Measurements from ENCODE around the gene PITX2. TPM values are rescaled to one million over a fixed set of nuclear protein-coding genes. Genes with fewer than 3 reads are reported as not detected.
"Not testable (repeated sequence)": the region's sequence is repeated elsewhere in the genome, so short reads cannot be mapped to it uniquely, and the experiment has no call there.

PITX2 gene
- total RNA-seq, 1 donor from 2014 or later: 1.0 TPM

DNA sequence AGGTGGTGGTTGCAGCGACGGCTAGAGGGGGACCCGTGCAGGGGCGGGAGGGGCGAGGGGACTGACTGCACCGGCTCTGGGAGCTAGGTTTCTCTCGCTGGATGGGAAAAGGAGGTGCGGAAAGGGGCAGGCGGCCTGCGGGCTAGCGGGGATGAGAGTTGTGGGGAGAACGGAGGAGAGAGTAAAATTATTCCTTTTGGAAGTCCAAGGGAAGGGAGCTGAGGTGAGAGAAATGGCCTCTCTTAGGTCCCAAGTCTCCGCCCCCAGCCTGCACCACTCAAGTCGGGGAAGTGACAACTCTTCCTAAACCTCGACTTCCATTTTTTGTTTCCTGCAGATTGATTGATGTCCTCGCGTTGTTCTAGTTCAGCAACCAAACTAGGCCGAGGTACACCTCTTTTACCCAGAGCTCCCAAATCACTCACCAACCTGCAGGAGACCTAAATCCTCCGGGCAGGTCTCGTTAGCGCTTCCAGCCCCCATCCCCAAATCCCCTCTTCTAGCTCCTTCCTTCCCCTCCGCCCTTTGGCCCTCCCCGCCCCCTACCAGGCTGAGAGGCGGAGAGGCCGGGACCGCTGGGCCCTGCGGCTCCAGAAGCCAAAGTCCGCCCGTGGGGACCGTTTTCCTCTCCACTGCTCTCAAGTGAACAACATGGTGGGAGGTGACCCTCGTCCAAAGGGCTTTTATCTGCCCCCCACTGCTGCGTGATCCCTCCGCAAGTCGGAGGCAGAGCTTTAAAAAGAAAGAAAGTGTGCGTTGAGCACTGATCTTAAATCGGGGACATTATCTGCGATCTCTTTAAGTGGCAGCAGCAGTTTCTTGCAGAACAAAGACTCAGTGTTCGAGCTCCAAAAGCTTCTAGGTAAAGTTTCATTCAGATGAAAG, 7.3 kb downstream of the PITX2 start:
- intact Hi-C loops (cut with DNase I): no loop called here
- DNase-seq (ENCODE audit: low spot score): no peak

DNA sequence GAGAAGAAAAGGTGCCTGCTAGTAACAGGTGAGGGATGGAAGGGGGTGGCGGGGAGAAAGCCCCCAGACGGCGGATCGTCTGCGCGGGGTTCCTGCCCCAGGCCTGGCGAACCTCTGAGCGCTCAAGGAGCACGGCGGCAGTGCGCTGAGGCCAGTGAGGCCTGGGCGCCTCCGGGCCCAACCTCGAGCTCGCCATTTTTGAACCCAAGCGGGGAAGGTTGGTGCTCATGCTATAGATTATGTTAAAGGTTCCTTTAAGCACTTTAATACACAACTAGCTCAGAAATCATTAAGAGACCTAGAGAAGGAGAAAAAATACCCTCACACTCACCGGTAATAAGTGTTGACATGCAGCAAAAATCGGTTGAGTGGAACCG, 7.9 kb downstream of the PITX2 start:
- intact Hi-C loops (cut with DNase I): no loop called here
- no peak for DNase-seq (ENCODE audit: low spot score)

DNA sequence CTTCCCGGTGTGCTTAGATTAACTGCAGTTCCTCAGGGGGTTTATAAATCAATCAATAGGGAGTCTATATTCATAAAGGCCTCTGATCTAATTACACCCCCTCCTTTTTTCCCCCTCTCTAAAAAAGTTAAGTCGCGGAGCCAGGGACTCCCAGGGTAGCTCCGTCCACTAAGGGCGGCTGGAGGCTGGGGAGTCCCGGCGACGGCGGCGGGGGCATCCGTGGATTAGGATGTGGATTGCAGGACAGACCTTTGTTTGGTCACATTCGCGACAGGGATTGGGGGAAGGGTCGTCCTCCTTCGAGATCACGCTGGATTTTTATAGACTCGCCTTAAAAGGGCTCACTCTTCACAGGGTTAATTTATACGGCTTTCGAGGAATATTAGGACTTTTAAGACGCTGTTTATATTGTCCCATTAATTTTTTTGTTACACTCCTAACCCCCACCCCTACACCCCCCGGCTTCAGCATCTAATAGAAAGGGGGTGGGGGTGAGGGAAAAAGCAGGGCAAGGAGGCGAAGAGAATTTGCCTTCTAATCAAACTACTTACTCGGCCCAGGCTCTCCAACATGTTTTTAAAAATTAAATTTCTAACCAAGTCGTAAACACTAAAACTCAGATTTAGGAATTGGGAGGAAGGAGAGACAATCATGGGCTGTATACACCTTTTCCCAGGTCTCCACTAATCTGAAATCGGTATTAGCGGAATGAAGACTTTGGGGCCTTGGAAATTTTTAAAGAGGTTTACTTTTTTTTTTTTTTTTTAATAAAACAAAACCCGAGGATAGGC, 8.5 kb downstream of the PITX2 start:
- intact Hi-C loops (cut with DNase I): no loop called here
- no peak for DNase-seq (ENCODE audit: low spot score)

DNA sequence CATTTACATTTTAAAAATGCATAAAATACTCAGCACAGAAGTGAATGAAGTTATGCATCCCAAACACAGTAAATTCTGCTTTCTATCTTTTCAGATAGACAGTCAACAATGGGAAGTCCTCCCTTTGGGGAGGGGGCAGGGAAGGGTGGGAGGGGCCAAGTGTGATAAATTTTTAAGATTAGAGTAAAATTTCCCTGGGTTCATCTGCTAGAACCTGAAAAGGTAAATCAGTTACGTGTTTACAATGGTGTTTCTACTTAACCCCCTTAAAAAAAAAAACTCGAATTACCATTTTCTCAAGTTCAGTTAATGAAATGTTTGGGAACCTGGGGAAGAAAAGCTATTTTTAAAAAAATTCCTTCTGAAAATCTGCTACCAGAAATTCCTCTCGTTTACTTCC, 9.1 kb downstream of the PITX2 start:
- intact Hi-C loops (cut with DNase I): no loop called here
- DNase-seq (ENCODE audit: low spot score): no peak

DNA sequence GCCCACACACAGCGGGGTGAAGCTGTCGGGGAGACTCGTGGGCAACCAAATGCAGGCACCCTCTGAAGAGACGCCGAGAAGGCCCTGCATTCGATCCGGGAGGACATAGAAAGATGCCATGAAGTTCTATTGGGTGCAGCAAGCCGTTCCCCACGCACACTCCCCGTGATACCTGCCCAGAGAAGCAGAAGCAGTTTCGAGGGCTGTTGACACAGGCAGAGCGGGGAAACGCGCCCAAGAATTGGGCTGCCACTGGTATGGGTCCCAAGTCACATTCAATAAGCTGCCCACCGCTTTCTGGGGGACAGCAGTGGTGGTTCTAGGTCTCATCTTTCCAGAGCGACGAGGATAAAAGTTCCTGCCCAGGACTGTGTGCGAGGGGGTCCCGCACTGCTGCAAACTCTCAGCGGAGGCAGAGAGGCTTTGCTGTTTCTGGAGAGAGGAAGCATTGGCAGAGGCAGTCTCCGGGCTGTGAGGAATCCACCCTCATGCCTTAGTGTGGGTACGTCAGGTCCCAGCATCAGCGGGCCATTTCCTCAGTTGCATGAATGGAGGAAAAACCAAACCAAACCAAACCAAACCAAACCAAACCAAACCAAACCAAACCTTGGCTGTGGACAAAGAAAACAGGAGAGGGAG, 10.1 kb downstream of the PITX2 start:
- intact Hi-C loops (cut with DNase I): no loop called here
- no peak for DNase-seq (ENCODE audit: low spot score)

DNA sequence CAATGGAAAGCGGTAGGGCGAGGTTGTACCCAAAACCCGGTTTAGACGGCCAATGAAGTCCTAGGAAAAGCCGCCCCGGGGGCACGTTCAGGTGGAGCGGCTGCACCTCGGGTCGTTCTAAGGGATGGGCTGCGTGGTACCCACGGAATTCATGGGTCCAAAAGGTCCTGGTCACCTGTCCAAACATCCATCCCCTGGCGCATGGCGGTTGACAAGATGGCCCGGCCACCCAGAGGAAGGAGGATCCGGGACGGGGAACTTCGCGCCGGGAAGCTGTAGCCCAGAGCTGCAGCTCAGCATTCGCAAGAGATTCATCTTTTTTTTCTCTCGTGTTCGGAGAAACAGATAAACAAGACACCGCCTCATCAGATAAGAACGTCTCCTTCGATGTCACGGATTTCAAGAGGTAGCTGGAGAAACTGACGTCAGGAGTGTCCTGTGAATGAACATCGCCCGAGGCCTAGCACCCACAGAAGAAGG, 10.9 kb downstream of the PITX2 start:
- intact Hi-C loops (cut with DNase I): no loop called here
- no peak for DNase-seq (ENCODE audit: low spot score)

DNA sequence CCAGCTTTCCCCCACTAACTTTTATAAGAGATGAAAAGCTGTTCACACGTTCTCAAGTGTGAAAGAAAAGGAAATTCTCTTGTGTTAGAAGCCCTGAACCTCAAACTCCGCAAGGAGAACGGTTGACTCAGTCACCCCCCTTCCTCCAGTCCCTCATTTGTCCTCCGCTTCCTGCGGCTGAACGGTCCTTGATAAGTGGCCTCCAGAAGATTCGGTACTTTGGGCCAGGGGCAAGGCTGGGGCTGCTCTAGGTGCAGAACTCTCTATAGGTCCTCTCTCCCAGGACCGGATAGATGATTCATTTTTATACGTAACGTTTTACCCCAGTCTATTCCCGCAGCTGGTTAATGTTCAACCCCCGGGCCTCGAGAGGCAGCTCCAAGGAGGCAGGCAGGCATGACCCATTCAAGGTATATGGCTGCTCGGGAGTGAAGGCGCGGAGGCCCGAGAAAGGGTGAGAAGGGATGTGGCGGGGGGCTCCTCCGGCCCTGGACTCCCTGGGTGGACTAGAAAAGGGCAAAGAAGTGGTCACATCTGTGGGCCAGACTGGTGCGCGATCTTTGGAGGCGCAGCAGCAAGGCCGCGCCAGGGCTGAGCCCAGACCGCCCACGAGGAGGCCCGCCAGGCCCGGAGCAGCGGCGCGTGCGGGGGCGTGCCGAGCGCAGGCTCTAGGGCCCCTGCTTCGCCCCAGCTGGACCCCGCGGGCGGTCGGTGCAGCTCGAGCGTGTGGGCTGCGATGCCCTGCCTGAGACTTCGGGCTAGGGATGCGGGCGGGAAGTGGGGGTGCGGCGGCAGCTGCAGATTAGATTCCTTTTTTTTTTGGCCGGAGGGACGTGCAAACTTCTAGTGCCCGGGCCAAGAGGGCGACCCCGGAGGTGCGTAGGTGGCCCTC, 11.7 kb downstream of the PITX2 start:
- intact Hi-C loops (cut with DNase I): no loop called here
- no peak for DNase-seq (ENCODE audit: low spot score)

DNA sequence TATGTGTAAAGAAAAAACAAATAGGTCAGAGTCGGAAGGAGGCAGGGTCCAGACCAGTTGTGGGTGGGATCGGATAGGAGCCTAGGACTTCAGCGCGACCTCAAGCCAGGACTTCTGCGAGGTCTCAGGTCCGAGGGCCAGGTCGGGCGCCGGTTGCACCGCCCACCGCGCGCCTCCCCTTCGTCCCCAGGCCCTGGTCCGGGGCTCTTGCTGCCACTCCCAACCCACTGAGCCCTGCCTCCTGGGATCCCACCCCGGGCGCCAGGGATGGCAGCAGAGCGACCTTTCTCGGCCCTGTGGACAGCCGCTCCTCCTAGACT, 12.3 kb downstream of the PITX2 start:
- DNase-seq (ENCODE audit: low spot score): no peak
- intact Hi-C loops (cut with DNase I): no loop called here

DNA sequence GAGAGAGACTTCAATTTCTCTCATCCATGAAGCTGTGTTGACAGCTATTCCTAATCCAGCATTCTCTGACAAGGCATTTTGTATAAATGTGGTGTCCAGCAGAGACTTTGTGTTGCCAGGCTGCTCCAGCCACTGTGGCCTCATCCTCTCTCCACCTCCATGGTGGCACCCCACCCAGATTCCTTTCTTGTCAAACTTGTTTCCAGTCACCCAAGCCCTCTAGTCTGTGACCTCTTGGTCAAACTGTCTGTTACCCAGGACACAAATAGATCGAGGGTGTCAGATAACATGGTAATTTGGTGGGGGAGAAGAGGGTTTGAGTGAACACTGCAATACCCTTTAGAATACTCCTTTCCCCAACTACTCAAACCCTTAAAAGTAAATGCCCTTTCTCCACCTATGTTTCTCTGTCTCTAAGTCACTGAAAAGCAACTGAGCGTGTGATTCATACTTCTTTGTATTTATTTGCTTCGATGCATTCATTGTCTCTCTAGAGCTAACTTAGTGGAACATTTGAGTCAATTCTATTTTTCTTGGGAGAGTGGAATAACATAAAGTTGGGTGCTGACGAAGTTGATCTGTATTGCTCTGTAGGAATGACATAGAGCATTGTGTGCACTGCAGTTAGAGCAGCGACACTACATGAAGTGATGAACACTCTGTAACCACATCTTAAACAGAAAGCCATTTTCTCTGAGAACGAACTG, 13.7 kb downstream of the PITX2 start:
- intact Hi-C loops (cut with DNase I): no loop called here

DNA sequence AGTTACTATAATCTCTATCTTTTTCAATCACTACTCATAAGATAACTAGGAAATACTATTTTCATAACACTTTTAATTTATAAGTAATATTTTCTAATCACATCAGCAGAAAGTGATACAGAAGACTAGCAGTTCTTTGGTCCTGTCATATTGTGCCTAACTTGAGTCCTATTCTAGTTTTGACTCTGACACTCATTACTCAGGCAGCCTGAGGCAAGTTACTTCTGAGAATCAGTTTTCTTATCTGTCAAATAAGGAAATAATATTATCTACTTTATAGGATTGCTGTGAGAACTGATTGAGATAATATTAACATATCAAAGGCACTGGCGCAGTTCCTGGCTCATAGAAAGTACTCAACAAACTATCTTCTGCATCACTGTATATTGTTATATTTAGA, 17.8 kb downstream of the PITX2 start:
- intact Hi-C loops (cut with DNase I): no loop called here
- no peak for DNase-seq (ENCODE audit: low spot score)

More for the DNA sequence above, 13.7 kb downstream of the PITX2 start:
- no peak for DNase-seq (ENCODE audit: low spot score)

DNA sequence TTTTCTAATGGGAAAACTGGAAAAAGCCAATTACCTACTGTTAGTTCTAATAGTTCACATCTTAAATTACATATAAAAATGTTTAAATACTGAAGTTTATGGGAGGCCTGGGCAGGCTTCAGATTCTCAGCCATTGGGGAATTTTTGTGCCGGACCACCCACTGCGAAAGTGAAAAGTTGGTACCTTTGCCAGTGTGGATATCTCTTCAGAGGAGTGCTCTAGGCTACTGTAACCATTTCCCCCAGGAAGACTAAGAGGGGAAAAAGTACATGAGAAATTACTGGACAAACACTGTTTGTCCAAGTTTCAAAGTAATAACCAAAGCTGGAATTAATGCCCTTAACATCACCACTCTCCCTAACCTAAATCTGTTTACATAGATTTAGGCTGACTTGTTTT, 20.8 kb downstream of the PITX2 start:
- intact Hi-C loops (cut with DNase I): no loop called here
- DNase-seq (ENCODE audit: low spot score): no peak

DNA sequence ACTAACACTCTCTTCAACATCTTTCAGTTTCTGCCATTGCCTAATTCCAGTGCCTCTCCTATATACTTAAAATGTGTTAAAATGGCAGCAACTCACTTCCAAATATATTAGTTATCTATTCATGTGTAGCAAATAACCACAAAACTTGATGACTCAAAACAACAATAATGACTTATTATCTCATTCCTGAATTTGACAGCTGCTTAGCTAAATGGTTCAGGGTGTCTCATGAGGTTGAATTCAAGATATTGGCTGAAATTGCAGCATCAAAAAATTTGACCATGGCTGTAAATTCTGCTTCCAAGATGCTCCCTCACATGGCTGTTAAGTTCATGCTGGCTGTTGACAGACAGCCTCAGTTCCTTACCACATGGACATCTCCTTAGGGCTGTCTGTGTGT, 25.3 kb downstream of the PITX2 start:
- DNase-seq (ENCODE audit: low spot score): no peak
- intact Hi-C loops (cut with DNase I): no loop called here

DNA sequence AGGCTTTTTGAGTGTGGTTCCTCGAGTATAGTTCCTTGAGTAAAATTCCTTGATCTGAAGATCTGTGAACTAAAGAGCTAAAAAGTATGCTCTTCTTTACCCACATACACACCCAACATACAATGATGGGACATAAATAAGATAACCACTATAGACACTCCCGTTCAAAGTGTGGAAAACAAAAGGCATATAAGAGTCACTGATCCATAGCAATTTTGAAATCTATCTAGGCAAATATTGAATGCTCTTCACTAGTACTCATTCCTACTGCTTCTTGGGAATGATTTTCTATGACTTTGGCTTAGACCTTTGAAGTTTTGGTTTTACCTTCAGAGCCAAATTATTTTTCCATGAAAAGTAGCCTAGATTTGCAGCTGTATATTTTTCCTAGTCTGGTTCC, 26.4 kb downstream of the PITX2 start:
- intact Hi-C loops (cut with DNase I): no loop called here
- DNase-seq (ENCODE audit: low spot score): no peak

DNA sequence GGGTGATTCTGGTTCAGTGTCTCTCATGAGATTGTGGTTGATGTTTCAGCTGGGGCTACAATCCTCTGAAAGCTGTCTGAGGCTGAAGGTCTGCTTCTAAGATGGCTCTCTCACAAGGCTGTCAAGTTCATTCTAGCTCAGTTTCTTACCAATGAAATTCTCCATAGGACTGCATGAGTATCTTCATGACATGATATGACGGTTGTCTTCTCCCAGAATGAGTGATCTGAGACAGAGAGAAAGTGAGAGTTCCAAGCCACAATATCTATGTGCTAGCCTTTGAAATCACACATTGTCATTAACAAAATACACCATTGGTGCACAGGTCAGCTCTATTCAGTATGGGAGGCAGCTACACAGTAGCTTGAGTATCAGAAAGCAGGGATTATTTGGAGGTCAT, 27.3 kb downstream of the PITX2 start:
- DNase-seq (ENCODE audit: low spot score): no peak
- intact Hi-C loops (cut with DNase I): no loop called here

DNA sequence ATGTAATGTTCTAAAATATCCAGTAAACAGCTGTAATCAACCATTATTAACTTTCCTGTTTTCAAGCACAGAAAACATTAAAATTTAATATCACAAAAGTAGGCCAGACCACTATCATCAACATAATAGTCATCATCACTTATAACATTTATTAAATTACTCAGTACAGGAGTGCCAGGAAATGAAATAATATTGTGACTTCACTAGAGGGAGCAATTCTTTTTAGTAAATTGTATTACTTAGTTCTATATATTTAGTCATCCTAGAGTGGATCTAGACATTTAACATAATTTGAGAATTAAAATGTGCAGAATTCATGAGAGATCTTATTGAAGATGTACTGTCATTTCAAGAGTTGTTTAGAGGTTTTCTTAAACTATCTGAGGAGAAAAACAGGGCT, 33.6 kb downstream of the PITX2 start:
- intact Hi-C loops (cut with DNase I): no loop called here

DNA sequence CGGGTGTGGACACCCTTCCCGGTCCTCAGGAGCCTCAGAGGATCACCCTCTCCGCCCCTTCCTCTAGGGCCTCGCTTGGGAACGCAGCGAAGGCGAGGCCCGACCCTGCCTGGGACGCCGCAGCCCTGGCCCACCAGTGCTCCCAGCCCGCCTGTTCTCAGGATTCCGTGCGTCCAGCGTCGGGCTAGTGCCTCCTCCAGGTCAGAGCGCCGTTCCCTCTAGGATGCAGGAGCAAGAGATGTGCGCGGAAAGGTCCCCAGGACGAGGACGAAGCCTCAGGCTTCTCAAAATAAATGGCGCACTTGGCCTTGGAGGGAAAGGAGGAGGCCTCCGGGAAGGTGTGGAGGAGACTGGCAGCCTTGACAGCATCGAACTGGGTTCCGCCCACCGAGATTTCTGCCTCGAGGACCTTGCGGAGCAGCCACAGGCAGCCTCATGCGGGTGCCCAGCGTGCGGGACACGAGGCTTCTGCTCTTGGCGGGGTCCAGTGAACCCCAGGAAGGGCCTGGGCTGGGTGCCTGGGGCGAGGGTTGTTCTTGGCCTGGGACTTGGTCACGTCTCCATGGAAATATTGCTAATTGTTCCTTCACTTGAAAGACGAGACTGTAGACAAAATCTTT, 35.1 kb downstream of the PITX2 start:
- DNase-seq (ENCODE audit: low spot score): no peak
- intact Hi-C loops (cut with DNase I): no loop called here

More for the DNA sequence above, 33.6 kb downstream of the PITX2 start:
- DNase-seq (ENCODE audit: low spot score): no peak

DNA sequence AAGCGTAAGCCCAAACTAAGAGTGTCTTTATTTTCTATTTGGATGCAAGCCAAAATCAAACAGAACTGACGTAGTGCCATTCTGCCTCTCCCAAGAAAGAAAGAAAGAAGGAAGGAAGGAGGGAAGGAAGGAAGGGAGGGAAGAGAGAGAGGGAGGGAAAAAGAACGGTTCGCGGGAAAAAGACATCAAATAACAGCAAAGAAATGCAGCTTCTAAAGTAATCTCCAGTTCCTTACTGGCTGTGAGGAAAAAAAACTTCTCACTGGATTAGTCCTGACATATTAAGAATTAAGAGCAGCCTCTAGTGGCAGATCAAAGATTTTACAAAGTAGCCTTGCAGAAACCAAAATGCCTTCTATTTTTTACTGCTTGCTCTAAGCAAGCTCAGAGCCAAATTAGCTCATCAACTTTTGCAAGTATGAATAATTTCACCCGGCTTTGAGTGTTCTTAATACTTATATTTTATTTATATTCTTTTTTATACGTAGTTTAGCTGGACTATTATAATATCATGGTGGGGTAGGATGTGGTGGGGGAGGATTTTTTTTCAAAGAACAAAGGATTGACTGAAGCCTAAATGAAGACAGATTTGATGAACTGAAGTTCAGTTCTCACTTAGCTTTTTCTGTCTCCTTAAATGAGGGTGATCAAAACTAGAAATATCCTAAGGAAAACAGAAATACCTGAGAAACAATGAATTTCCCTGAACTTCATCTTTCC, 36.6 kb downstream of the PITX2 start:
- intact Hi-C loops (cut with DNase I): no loop called here
- DNase-seq (ENCODE audit: low spot score): no peak

DNA sequence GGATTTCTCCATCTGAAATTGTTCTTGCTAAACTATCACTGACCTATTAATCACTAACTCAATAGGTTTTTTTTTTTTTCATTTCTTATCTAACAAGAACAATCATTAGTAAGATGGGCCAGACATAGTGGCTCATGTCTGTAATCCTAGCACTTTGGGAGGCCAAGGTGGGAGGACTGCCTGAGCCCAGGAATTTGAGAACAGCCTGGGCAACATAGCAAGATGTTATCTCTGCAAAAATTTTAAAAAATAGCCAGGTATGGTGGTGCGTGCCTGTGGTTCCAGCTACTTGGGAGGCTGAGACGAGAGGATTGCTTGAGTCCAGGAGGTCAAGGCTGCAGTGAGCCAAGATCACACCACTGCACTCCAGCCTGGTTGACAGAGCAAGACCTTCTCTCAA, 46.2 kb downstream of the PITX2 start:
- intact Hi-C loops (cut with DNase I); DNase-seq (ENCODE audit: low spot score): not testable (repeated sequence)

Measured in cardiac septum (tissue), 1 donor.